ENCODE measurements around the gene BCORL1. TPM values are rescaled to one million over a fixed set of nuclear protein-coding genes. Genes with fewer than 3 reads are reported as not detected.

Gene BCORL1
- total RNA-seq, 1 donor from 2014 or later, result 24.0 TPM

- DNase-seq (ENCODE audit: extremely low spot score, unreplicated experiment), result no peak
- Mint-ChIP-seq H3K27ac (no peak overlapping the region), H3K27me3 (no peaks in the 10 kb centered on the region), H3K9me3 (no peaks in the 10 kb centered on the region), H3K36me3 (peaks cover 4% of the 10 kb centered on the region), H3K4me3 (no peak overlapping the region), H3K4me1 (ENCODE audit: unreplicated experiment) (peaks cover 4% of the 10 kb centered on the region)
- TF ChIP-seq CTCF (conservative IDR thresholded peaks at IDR 0.05), result no peak
Measured at GRCh38 chrX:130086447-130087206, 104.2 kb downstream of the BCORL1 start.

- Mint-ChIP-seq H3K4me3 (no peak overlapping the region), H3K36me3 (peaks cover 4% of the 10 kb centered on the region), H3K27ac (no peak overlapping the region), H3K27me3 (no peaks in the 10 kb centered on the region), H3K9me3 (no peaks in the 10 kb centered on the region), H3K4me1 (ENCODE audit: unreplicated experiment) (peaks cover 4% of the 10 kb centered on the region)
- DNase-seq (ENCODE audit: extremely low spot score, unreplicated experiment), result no peak
- no peak for TF ChIP-seq CTCF (conservative IDR thresholded peaks at IDR 0.05)
Measured at GRCh38 chrX:130090364-130090763, 107.9 kb downstream of the BCORL1 start.

DNA sequence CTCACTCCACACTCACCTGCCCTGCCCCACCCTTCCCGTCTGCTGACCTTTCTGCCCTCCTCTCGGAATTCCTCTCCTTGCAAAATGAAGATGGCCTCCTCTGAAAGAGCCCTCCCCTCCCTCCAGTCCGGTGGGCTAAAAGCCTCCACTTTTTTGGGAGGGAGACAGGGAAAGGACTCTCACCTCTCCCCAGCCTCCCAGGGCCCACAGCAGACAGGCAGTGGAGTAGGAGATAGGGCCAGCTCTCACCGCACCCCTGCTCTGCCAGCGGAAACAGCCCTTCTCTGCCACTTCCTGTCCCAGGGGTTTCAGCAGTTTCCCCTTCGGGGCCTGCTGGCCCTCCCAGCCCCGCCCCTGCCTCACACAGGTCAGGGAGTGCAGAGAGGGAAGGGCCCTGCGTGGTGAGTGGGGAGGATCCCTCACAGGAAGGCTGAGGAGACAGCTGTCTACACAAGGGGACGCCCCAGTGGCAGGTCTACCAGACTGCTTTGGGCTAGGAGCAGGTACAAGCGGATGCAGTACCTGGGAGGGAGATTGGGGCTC, 109.6 kb downstream of the BCORL1 start:
- H3K4me1 Mint-ChIP-seq (ENCODE audit: unreplicated experiment), result peaks cover 4% of the 10 kb centered on the region
- H3K27me3 Mint-ChIP-seq, result no peaks in the 10 kb centered on the region
- peaks cover 4% of the 10 kb centered on the region for H3K36me3 Mint-ChIP-seq
- no peak overlapping the region for H3K4me3 Mint-ChIP-seq
- no peak for DNase-seq (ENCODE audit: extremely low spot score, unreplicated experiment)
- H3K27ac Mint-ChIP-seq, result peak overlapping the region; percentile 64
- no peak for TF ChIP-seq CTCF (conservative IDR thresholded peaks at IDR 0.05)
- H3K9me3 Mint-ChIP-seq, result no peaks in the 10 kb centered on the region

- DNase-seq (ENCODE audit: extremely low spot score, unreplicated experiment), result no peak
- H3K36me3 Mint-ChIP-seq, result no peaks in the 10 kb centered on the region
- no peak for TF ChIP-seq CTCF (conservative IDR thresholded peaks at IDR 0.05)
- H3K4me1 Mint-ChIP-seq (ENCODE audit: unreplicated experiment), result peaks cover 7% of the 10 kb centered on the region
- no peak overlapping the region for H3K27ac Mint-ChIP-seq
- no peaks in the 10 kb centered on the region for H3K27me3 Mint-ChIP-seq
- no peak overlapping the region for H3K4me3 Mint-ChIP-seq
- H3K9me3 Mint-ChIP-seq, result no peaks in the 10 kb centered on the region
Measured at GRCh38 chrX:130093271-130093670, 110.8 kb downstream of the BCORL1 start.

- Mint-ChIP-seq H3K36me3 (no peaks in the 10 kb centered on the region), H3K27me3 (no peaks in the 10 kb centered on the region), H3K9me3 (no peaks in the 10 kb centered on the region), H3K4me3 (no peak overlapping the region), H3K27ac (no peak overlapping the region), H3K4me1 (ENCODE audit: unreplicated experiment) (peaks cover 12% of the 10 kb centered on the region)
- no peak for DNase-seq (ENCODE audit: extremely low spot score, unreplicated experiment)
- no peak for TF ChIP-seq CTCF (conservative IDR thresholded peaks at IDR 0.05)
Measured at GRCh38 chrX:130094696-130095095, 112.3 kb downstream of the BCORL1 start.

Measured in type B pancreatic cell (in vitro differentiated cells).